Type B pancreatic cell (in vitro differentiated cells): ENCODE results near the gene IMP4. TPM values are rescaled to one million over a fixed set of nuclear protein-coding genes. Genes with fewer than 3 reads are reported as not detected.
A peak's percentile ranks its signal among the peaks of the same experiment; 100 is the strongest.

Source experiments
- DNase-seq: peaks from one replicate; pipeline ENCODE4 v3.0.0; 2021; ENCODE audit warnings: mixed read lengths; ENCODE audit not compliant: unreplicated experiment; ENCODE audit errors: extremely low spot score
- H3K27ac Mint-ChIP-seq: 2 replicates; pipeline ENCODE4 v1.8.0; 2021; ENCODE audit warnings: mild to moderate bottlenecking, mixed read lengths
- H3K27me3 Mint-ChIP-seq: 2 replicates; pipeline ENCODE4 v1.8.0; 2021; ENCODE audit warnings: mixed read lengths
- H3K36me3 Mint-ChIP-seq: 2 replicates; pipeline ENCODE4 v1.8.0; 2021; ENCODE audit warnings: mixed read lengths
- H3K4me1 Mint-ChIP-seq: one replicate; pipeline ENCODE4 v1.8.0; 2021; ENCODE audit warnings: mixed read lengths; ENCODE audit not compliant: unreplicated experiment
- H3K4me3 Mint-ChIP-seq: 2 replicates; pipeline ENCODE4 v1.8.0; 2021; ENCODE audit warnings: mild to moderate bottlenecking, mixed read lengths
- H3K9me3 Mint-ChIP-seq: 2 replicates; pipeline ENCODE4 v1.8.0; 2021; ENCODE audit warnings: mixed read lengths
- total RNA-seq: library from RNA; stranded (reverse); gene quantifications from 2 replicates; pipeline ENCODE4 v1.2.1, GENCODE V29; 2021; ENCODE audit warnings: low replicate concordance
- TF ChIP-seq, protein P1 (sequence below): fragments of 200-600 bp; sonication (generic); conservative IDR thresholded peaks from 2 replicates; pipeline ENCODE4 v1.5.0; 2021; ENCODE audit warnings: antibody characterized with exemption, mild to moderate bottlenecking

The IMP4 gene
- total RNA-seq, 1 donor from 2014 or later: 53.6 TPM

DNA sequence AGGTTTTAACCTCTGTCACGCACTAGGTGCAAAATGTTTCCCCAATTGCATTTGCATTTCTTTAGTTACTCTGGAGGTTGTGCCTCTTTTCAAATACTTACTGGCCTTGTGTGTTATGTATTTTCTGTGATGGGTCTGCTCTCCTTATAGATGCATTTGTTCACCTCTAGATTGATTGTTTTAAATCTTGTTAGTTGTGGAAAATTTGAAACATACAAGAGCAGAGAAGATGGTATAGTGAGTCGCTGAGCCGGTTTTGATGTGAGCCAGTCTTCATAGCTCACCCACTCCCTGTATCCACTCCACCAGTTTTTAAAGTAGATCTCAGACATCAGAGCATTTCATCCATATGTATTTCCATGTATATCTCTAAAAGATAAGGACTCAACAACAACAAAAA, 6.5 kb downstream of the IMP4 start:
- no peak overlapping the region for H3K4me3 Mint-ChIP-seq

DNA sequence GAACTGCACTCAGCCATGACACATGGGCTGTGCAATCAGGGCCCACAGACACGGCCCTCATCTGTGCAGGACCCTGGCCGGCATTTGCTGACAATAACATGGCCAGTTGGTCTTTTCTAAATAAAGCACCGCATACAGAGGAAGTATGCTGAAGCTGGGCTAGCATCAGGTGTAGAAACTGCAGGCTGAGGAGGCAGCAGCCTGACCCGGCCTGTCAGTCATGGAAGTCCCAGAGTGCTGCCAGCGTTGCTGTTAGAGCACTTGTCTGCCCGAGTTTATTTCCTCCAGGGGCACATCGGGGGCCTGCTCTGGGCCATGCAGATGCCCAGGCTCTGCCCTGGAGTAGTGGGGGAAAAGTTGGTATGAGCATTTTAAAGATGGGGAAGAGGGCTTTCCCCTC, 9.0 kb downstream of the IMP4 start:
- Mint-ChIP-seq H3K9me3 (no peaks in the 10 kb centered on the region), H3K27me3 (no peaks in the 10 kb centered on the region), H3K27ac (no peak overlapping the region), H3K36me3 (peaks cover 14% of the 10 kb centered on the region), H3K4me1 (peaks cover 23% of the 10 kb centered on the region), H3K4me3 (peak overlapping the region; percentile 60)
- TF ChIP-seq, protein P1, sequence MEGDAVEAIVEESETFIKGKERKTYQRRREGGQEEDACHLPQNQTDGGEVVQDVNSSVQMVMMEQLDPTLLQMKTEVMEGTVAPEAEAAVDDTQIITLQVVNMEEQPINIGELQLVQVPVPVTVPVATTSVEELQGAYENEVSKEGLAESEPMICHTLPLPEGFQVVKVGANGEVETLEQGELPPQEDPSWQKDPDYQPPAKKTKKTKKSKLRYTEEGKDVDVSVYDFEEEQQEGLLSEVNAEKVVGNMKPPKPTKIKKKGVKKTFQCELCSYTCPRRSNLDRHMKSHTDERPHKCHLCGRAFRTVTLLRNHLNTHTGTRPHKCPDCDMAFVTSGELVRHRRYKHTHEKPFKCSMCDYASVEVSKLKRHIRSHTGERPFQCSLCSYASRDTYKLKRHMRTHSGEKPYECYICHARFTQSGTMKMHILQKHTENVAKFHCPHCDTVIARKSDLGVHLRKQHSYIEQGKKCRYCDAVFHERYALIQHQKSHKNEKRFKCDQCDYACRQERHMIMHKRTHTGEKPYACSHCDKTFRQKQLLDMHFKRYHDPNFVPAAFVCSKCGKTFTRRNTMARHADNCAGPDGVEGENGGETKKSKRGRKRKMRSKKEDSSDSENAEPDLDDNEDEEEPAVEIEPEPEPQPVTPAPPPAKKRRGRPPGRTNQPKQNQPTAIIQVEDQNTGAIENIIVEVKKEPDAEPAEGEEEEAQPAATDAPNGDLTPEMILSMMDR: peak; percentile 47
- no peak for DNase-seq

More for the DNA sequence above, 6.5 kb downstream of the IMP4 start:
- TF ChIP-seq, protein P1: no peak
- H3K4me1 Mint-ChIP-seq: peaks cover 12% of the 10 kb centered on the region
- H3K36me3 Mint-ChIP-seq: peaks cover 21% of the 10 kb centered on the region
- H3K9me3 Mint-ChIP-seq: no peaks in the 10 kb centered on the region
- DNase-seq: no peak
- no peaks in the 10 kb centered on the region for H3K27me3 Mint-ChIP-seq
- no peak overlapping the region for H3K27ac Mint-ChIP-seq

DNA sequence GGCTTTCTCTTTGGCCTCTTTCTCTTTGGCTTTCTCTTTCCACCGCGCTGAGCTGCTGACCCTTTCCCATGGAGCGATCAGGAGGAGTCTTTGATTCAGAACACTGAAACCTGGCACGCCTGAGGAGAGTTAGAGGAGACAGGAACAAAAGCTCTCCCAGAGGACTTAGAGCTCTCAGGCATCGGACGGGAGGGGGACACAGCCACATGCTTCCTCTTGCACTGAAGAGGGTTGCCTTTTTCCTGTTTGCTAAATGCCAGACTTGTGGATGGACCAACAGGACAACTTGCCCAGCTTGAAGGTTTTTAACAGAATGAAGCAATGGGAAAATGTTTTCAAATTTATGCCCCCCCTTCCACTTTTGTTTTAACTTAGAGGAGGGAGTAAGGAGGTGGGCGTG, 9.5 kb downstream of the IMP4 start:
- H3K27me3 Mint-ChIP-seq: no peaks in the 10 kb centered on the region
- TF ChIP-seq, protein P1: no peak
- DNase-seq: no peak
- no peaks in the 10 kb centered on the region for H3K9me3 Mint-ChIP-seq
- H3K4me1 Mint-ChIP-seq: peaks cover 23% of the 10 kb centered on the region
- no peak overlapping the region for H3K27ac Mint-ChIP-seq
- peak overlapping the region; percentile 28 for H3K4me3 Mint-ChIP-seq
- peaks cover 9% of the 10 kb centered on the region for H3K36me3 Mint-ChIP-seq

DNA sequence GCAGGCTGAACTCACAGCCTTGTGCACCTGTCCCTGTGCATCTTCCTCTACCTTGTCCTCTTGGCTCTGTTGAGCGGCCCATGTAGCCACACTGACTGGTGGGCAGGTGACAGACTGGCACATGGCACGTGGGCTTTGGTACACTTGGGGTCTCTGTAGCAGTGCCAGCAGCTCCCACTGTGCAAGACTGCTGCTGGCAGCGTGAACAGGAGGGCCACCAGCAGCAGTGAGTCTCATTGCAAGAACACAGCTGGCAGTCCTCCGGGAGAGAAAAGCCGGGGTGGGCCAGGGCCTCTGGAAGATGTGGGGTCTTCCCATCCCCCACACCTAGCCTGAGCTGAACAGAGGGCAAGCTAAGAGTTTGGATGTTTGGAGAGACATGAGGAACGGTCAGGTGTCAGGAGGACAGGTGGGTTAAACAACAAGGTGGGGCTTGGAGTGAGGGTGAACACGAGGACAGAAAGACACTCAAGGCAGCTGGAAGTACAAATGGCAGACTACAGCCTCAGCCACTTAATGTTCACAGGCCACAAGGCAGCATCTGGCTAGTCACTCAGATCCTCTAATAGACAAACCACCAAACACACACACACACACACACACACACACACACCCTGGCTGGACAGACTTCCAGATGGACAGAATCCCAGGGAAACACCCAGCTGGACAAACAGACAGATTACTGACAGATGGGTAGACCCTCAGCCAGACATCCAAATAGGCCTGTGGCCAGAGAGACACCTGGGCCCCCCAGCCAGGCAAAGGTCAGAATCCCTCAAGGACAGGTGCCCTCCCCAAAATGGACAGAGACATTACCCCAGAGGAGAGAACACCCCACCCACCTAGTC, 10.8 kb downstream of the IMP4 start:
- DNase-seq: no peak
- H3K27me3 Mint-ChIP-seq: no peaks in the 10 kb centered on the region
- H3K27ac Mint-ChIP-seq: no peak overlapping the region
- H3K4me1 Mint-ChIP-seq: peaks cover 23% of the 10 kb centered on the region
- peaks cover 3% of the 10 kb centered on the region for H3K36me3 Mint-ChIP-seq
- no peaks in the 10 kb centered on the region for H3K9me3 Mint-ChIP-seq
- TF ChIP-seq, protein P1: no peak
- H3K4me3 Mint-ChIP-seq: peak overlapping the region; percentile 87

DNA sequence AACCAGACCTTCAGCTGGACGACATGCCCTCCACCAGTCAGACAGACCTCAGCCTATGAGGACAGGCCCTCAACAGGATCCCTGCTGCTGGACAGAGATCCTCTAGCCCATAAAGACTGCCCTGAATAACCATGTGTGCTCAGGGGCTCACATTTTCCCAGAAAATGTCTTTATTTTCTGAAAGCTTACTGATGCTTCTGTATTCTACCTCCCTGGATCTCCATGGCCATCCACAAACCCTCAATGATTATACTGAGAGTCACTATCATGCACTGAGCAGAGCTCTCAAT, 11.4 kb downstream of the IMP4 start:
- no peak for DNase-seq
- Mint-ChIP-seq H3K9me3 (no peaks in the 10 kb centered on the region), H3K4me3 (peak overlapping the region; percentile 87), H3K36me3 (peaks cover 3% of the 10 kb centered on the region), H3K27me3 (no peaks in the 10 kb centered on the region), H3K4me1 (peaks cover 23% of the 10 kb centered on the region), H3K27ac (peak overlapping the region; percentile 34)
- TF ChIP-seq, protein P1: no peak
